Pulmonary artery endothelial cell (primary cell): ENCODE data around the gene MEGF11. TPM values are rescaled to one million over a fixed set of nuclear protein-coding genes. Genes with fewer than 3 reads are reported as not detected.

Experiments used
- DNase-seq: peaks from one replicate; pipeline ENCODE4 v3.0.0-alpha.2; 2011; ENCODE audit warnings: low read depth, low spot score
- total RNA-seq: library from RNA; depleted of rRNA; stranded (reverse); fragments of >200 nt; gene quantifications from 2 replicates; pipeline ENCODE4 v1.2.3, GENCODE V29; 2014

The MEGF11 gene
- total RNA-seq, 1 donor from 2014 or later = under 0.01 TPM

GRCh38 chr15:66123799-66124198 lies 129.8 kb downstream of the MEGF11 start:
- no peak for DNase-seq

- no peak for DNase-seq
Observed at GRCh38 chr15:66120422-66120821, 133.1 kb downstream of the MEGF11 start.

GRCh38 chr15:66117841-66118240 lies 135.7 kb downstream of the MEGF11 start:
- DNase-seq = no peak

- DNase-seq = no peak
Observed at GRCh38 chr15:66115568-66116206, 137.9 kb downstream of the MEGF11 start.

- no peak for DNase-seq
Observed at GRCh38 chr15:66114863-66115425, 138.6 kb downstream of the MEGF11 start.

GRCh38 chr15:66112388-66112787 lies 141.2 kb downstream of the MEGF11 start:
- DNase-seq = no peak

GRCh38 chr15:66111363-66111762 lies 142.2 kb downstream of the MEGF11 start:
- no peak for DNase-seq

GRCh38 chr15:66110864-66111263 lies 142.7 kb downstream of the MEGF11 start:
- no peak for DNase-seq

GRCh38 chr15:66109826-66110225 lies 143.7 kb downstream of the MEGF11 start:
- DNase-seq = no peak

- DNase-seq = no peak
Observed at GRCh38 chr15:66108483-66109265, 144.9 kb downstream of the MEGF11 start.

GRCh38 chr15:66107070-66107469 lies 146.5 kb downstream of the MEGF11 start:
- DNase-seq = no peak

- no peak for DNase-seq
Observed at GRCh38 chr15:66105286-66106265, 148.0 kb downstream of the MEGF11 start.

- DNase-seq = no peak
Observed at GRCh38 chr15:66103293-66103590, 150.3 kb downstream of the MEGF11 start.

GRCh38 chr15:66102563-66103292 lies 150.8 kb downstream of the MEGF11 start:
- no peak for DNase-seq

- DNase-seq = no peak
Observed at GRCh38 chr15:66101715-66102395, 151.7 kb downstream of the MEGF11 start.

- DNase-seq = no peak
Observed at GRCh38 chr15:66100761-66101160, 152.8 kb downstream of the MEGF11 start.

- no peak for DNase-seq
Observed at GRCh38 chr15:66099950-66100671, 153.4 kb downstream of the MEGF11 start.

- no peak for DNase-seq
Observed at GRCh38 chr15:66098022-66098363, 155.6 kb downstream of the MEGF11 start.

- DNase-seq = no peak
Observed at GRCh38 chr15:66097151-66098021, 156.2 kb downstream of the MEGF11 start.
